Vein endothelial cell (primary cell): ENCODE results near the gene PRR30. TPM values are rescaled to one million over a fixed set of nuclear protein-coding genes. Genes with fewer than 3 reads are reported as not detected.

Experiments
- total RNA-seq: library from RNA; depleted of rRNA; stranded (reverse); fragments of >200 nt; gene quantifications from 2 replicates; pipeline ENCODE4 v1.2.3, GENCODE V29; 2012

The PRR30 gene
- not detected in 2 replicates for total RNA-seq

GRCh38 chr2:27139310-27139709 lies at the start of gene PRR30:
Gene PRR30, minus strand, starts transcription at chr2:27139410. Its CDS starts 1,081 bp downstream, at chr2:27138329.

DNA sequence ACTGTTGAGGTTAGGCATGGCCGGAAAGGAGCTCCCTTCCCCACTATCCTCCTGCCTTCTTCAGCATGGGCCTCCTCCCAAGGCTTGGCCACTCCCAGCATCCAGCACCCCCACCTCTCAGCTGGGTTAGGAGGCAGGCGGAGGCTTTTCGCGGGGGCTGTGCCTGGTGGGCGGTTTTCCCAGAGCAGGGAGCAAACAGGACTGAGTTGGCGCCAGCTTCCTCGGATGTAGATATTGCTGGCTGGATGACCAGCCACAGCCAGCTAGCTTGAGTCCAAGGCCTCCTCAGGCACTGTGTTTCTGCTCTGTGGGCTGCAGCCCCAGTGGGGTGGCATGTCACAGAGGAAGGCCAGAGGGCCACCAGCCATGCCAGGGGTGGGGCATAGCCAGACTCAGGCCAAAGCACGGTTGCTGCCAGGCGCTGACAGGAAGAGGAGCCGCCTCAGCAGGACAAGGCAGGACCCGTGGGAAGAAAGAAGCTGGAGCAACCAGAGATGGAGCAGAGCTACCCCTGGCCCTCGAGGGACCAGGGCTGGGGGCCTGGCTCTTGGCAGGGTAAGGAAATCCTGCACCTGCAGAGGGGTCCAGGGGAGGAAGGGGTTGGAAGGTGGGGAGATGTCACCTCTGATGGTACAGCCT lies 9.7 kb upstream of the PRR30 start, which contains the start of gene TCF23:
Gene TCF23, plus strand, starts transcription at position 204 of the 639 bp plus-strand sequence. Its CDS starts 130 bp downstream, at position 334.

DNA sequence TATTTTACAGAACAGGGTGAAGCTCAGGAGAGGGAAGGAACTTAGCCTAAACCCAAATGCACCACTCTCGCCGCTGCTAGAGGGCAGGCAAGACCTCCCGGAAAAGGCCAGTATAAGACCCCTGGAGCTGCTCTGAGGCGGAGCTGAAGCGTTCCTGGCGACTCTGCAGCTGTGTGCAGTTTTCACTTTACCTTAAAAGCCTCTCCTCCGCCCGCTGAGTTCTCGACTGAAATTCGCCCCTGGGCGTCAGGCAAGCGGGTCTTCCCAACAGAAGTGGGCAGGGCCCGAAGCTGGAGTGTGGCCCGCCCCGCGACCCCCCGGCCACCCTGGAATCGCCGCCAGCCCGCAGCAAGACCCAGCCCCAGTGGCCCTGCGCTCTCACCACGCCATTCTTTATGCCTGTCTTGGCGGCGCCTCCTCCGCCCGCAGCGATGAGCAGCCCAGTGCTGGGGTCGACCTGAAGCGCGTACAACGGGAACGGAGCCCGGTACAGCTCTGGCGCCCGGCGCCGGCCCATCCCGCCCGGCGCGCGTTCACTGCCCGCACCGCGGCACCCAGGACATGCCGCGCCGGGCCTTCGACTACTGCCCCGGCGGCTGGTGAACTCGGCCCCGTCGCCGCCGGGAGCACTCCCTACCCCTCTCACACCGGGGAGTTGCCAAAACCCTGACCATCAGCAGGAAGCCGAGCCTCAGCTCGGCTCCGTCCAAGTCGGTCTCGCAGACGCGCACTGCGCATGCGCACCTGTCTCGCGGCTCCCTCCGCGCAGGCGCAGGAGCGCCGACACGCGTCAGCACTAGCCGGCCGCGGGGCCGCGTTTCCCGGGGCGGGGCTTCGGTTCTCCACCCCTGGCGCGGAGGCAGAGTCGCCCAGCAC lies 5.1 kb downstream of the PRR30 start, which contains the start of gene PREB:
Gene PREB, minus strand, starts transcription at position 732 of the 876 bp plus-strand sequence. Its CDS starts 215 bp downstream, at position 517.

DNA sequence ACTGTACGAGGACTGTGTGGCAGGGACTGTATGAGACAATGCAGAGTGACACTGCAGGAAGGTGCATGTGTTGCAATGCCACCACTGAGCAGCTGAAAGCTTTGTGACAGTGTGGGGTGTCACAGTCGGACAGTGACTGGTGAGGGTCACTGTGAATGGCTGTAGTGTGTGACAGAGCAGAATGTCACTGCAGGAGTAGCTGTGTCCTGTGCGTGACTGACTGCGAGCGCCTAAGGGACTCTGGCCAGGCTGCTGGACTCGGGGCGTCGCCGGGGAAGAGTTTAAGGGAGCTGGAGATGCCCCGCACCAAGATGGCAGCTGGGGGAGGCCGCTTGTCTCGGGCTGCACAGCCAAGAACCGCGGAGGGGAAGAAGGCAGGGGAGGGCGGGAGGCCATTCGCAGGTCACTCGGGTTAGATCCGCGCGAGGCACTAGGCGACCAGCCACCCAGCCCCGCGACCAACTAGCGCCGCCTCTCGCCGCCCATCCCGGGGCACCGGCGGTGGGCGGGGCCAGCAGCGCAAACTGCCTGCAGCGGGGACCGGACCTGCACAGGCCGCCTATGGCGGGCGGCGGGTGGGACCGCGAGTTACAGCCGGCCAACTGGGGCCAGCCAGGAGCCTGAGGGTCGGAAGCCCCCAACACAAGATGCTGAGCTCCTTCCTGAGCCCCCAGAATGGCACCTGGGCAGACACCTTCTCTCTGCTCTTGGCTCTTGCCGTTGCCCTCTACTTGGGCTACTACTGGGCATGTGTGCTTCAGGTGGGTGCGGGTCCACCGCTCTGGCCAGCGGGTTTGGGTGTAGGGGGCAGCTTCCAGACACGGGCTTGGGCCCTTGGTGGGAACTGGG lies 15.7 kb downstream of the PRR30 start, which contains the start of gene ABHD1:
Gene ABHD1, plus strand, starts transcription at position 514 of the 849 bp plus-strand sequence. Its CDS starts 134 bp downstream, at position 648.

GRCh38 chr2:27118525-27119329 lies 20.5 kb downstream of the PRR30 start, which contains the start of gene CGREF1:
Gene CGREF1, minus strand, starts transcription at chr2:27119128. Its CDS starts 14,762 bp downstream, at chr2:27104366.

Other genes with a start within 250 kb of the PRR30 start
- 1.5 and 2.9 TPM in 2 replicates for gene MAPRE3, start 168.8 kb downstream of the PRR30 start, total RNA-seq
- gene TMEM214, start 106.4 kb downstream of the PRR30 start, total RNA-seq = 53.2 and 73.8 TPM in 2 replicates
- 30.4 and 32.0 TPM in 2 replicates for gene AGBL5, start 87.7 kb downstream of the PRR30 start, total RNA-seq
- gene OST4, start 67.8 kb downstream of the PRR30 start, total RNA-seq = 212 and 355 TPM in 2 replicates
- 1.4 and 2.9 TPM in 2 replicates for gene EMILIN1, start 60.8 kb downstream of the PRR30 start, total RNA-seq
- gene KHK, start 52.6 kb downstream of the PRR30 start, total RNA-seq = 0.98 and 2.6 TPM in 2 replicates
- gene CGREF1, start 20.3 kb downstream of the PRR30 start, total RNA-seq = 3.2 and 8.5 TPM in 2 replicates
- under 0.01 TPM in 1 of 2 replicates, not detected in the other for gene ABHD1, start 15.6 kb downstream of the PRR30 start, total RNA-seq
- 39.0 and 43.1 TPM in 2 replicates for gene PREB, start 4.8 kb downstream of the PRR30 start, total RNA-seq
- gene TCF23, start 9.6 kb upstream of the PRR30 start, total RNA-seq = not detected in 2 replicates
- 120 and 128 TPM in 2 replicates for gene ATRAID, start 72.6 kb upstream of the PRR30 start, total RNA-seq
- 29.7 and 41.7 TPM in 2 replicates for gene SLC5A6, start 72.9 kb upstream of the PRR30 start, total RNA-seq
- gene CAD, start 78.0 kb upstream of the PRR30 start, total RNA-seq = 41.7 and 41.8 TPM in 2 replicates
- 3.2 and 11.8 TPM in 2 replicates for gene SLC30A3, start 123.6 kb upstream of the PRR30 start, total RNA-seq
- gene DNAJC5G, start 136.0 kb upstream of the PRR30 start, total RNA-seq = 0.19 and 0.98 TPM in 2 replicates
- gene TRIM54, start 143.0 kb upstream of the PRR30 start, total RNA-seq = 0.10 and 0.33 TPM in 2 replicates
- 0.38 and 1.3 TPM in 2 replicates for gene UCN, start 169.0 kb upstream of the PRR30 start, total RNA-seq
- 75.0 and 79.4 TPM in 2 replicates for gene MPV17, start 183.7 kb upstream of the PRR30 start, total RNA-seq
- 52.6 and 53.2 TPM in 2 replicates for gene GTF3C2, start 217.4 kb upstream of the PRR30 start, total RNA-seq
- 28.7 and 32.4 TPM in 2 replicates for gene EIF2B4, start 230.9 kb upstream of the PRR30 start, total RNA-seq
- 112 and 136 TPM in 2 replicates for gene SNX17, start 231.2 kb upstream of the PRR30 start, total RNA-seq
- 8.6 and 11.1 TPM in 2 replicates for gene ZNF513, start 241.3 kb upstream of the PRR30 start, total RNA-seq